ENCODE data around the gene TOR3A.
"Not testable (repeated sequence)": the region's sequence is repeated elsewhere in the genome, so short reads cannot be mapped to it uniquely, and the experiment has no call there.

Gene TOR3A

DNA sequence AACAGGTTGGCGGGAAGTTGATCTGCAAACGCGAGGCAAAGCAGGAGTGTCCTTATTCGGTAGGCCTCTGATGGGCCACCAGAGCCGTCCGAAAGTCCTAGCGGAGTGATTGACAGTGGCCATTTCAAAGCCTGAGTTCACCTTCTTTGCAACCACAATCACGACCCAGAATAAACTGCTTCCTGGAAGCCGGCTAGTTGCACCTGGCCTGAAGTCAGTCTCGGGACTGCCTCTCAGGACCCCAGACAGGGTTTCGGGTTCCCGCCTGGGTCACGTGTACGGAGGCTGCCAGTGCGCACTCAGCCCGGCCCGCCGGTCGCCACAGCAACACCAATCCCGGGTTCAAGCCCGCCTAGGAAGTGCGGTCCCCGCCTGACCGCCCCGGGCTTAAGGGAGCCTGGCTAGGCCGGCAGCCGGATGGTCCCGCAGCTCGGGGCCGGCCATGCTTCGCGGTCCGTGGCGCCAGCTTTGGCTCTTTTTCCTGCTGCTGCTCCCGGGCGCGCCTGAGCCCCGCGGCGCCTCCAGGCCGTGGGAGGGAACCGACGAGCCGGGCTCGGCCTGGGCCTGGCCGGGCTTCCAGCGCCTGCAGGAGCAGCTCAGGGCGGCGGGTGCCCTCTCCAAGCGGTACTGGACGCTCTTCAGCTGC, at the start of gene TOR3A:
TSS of gene TOR3A (plus strand) at position 384 of the 646 bp plus-strand sequence. CDS start at position 443, 59 bp downstream.
- peak; percentile 93 for DNase-seq

DNA sequence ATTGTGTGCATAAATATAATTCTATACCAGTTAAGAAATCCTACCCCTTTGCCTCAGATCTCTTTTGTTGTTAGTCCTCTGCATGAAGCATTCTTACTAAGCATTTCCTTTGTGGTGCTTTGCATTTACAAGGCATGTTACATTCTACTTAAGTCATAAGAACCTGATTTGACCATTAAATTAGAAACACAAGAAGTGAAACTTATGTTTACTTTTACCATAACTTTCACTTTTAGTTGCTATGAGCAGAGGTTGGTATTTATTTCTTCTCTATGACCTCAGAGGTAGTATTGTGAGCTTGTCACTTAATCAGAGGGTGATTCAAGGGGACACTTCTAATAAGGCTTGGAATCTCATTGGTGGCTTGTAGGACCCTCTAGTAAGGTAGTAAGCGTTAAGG, 47.1 kb upstream of the TOR3A start:
- no peak for DNase-seq

DNA sequence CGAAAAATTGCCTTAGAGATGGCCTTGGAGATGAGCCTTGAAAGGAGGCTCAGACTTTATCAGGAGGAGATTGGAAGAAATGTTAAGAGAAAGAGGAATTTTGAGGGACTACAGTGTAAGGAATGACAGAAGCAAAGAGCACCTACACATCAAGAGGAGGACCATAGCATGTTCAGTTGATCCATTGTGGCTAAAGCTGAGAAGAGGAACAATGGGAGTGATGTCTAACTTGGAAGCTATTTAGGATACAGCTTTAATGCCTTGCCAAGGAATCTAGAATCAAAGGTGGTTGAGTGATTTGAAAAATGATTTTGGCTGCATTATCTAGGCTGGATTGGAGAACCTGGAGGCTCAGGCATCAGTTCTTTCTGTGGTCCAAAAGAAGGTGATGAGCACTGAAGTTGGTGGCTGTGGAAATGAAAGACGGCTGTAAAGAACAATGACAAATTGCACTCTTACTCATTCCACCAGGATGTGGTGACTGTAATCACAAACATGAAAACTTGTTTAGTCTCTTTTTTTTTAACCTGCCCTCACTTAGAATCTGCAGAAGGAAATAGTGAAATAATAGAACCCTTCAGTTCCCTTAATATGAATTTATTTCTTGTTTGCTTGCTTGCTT, 44.9 kb upstream of the TOR3A start:
- no peak for DNase-seq

DNA sequence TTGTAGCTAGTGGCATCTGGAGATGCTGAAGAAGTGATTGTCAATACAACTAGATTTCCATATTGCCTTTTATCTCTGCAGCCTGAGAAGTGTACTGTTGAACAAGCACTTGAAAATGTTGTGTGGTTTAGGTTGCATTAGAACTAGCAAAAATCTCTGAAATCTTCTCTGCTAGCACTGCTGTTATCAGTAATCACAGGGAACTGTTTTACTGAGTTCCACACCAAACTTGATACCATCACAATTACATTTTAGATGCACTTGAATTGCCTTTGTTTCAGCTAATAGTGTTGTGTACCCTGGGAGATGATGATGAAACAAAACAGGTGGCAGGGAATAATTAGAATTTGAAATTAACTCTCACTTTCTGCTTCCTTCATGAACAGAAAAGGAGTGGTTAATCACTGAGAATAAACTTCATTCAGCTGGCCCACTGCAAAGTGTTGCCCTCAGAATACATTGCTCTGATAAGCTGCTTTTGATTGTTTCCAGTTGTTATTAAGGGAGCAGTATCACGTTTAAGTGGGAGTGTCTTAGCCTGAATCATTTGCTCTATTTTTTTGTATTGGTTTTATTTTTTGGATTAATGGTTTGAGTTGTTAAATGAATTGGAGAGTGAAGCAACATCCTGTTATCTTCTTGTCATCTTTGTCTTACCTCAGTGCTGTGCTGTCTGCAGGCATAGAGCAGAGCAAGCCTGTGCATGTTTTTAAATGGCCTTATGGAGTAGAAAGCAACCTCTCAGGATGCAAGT, 43.2 kb upstream of the TOR3A start:
- DNase-seq: no peak

GRCh38 chr1:179039502-179040174, 42.2 kb upstream of the TOR3A start:
- not testable (repeated sequence) for DNase-seq

DNA sequence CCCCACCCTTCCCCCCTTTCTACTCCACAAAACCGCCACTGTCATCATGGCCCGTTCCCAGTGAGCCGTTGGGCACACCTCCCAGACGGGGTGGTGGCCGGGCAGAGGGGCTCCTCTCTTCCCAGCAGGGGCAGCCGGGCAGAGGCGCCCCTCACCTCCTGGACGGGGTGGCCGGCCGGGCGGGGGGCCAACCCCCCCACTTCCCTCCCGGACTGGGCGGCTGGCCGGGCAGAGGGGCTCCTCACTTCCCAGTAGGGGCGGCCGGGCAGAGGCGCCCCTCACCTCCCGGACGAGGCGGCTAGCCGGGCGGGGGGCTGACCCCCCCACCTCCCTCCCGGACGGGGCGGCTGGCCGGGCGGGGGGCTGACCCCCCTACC, 41.7 kb upstream of the TOR3A start:
- not testable (repeated sequence) for DNase-seq

DNA sequence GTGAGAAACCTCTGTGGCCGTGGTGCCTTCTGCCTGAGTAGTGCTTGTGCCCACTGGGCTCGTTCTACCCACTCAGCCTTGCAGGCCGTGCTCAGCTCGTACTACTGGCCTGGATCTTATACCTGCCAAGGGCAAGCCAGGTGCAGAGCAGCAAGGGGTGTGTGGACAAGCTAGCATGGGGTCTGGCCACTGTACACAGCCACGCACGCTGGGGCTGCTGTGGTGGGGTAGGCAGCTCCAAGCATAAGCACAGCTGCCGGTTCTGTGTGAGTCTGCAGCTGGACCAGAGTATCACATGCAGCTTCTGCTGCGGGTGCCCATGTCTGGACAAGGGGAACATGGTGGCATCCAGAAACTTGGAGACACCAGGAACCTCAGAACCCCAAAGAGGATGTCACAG, 39.8 kb upstream of the TOR3A start:
- no peak for DNase-seq

GRCh38 chr1:179042700-179043099, 39.2 kb upstream of the TOR3A start:
- no peak for DNase-seq

DNA sequence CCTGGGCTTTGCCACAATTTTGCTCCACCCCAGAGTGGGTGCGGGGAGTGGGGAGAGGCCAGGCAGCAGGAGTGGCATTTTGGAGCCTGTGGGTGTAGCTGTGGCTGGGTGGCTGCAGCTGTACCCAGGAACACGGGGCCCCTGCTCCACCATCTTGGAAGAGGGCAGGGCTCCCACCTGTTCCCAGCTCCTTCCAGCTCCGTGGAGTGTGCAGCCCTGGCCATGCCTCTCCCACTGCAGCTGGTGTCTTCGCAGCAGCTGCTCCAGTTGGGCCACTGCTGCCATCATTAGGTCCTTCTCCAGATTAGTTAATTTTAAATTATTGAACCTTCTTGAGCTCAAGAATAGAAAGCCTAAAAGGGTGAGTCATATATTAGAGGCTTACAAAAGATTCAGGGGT, 38.6 kb upstream of the TOR3A start:
- DNase-seq: no peak

DNA sequence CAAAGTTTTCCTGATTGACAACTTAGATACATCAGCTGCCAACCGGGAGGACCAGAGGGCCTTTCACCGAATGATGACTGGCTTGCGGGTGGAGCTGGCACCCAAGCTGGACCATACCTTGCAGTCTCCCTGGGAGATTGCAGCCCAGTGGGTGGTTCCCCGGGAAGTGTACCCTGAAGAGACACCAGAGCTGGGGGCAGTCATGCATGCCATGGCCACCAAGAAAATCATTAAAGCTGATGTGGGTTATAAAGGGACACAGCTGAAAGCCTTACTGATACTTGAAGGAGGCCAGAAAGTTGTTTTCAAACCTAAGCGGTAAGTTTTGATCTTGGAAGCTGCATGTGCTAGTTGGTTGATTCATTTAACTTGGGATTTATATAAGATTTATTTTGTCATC, 38.0 kb upstream of the TOR3A start:
- no peak for DNase-seq

DNA sequence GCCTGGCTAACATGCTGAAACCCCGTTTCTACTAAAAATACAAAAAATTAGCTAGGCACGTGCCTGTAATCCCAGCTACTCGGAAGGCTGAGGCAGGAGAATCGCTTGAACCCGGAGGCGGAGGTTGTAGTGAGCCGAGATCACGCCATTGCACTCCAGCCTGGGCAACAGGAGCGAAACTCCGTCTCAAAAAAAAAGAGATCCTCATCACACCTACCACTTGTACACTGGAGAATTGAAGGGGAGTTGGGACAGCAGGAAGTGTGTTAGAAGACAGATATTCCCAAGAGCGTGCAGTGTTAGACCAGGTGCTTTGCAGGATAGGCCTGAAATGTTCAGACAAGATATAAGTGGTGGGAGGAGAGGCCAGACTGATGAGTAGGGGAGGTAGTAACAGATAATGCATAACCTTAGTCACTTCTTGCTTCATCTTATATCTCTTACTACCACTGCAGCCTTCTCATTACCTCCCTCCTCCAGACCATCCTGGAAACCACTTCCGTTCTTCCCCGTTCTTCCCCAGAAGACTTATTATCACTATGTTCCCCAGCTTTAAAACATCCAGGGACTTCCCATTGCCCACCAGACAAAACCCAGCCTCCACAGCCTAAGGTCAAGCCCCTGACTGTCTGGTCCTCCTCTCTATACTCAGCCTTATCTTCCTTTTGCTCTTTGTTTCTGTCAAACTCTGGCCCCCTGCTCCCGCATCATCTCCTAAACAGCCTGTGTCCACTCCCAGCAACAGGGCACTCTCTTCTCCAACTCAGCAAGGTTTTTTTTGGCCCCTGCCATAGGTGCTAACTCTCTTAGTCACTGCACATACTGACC, 34.8 kb upstream of the TOR3A start:
- DNase-seq: no peak

- DNase-seq: no peak
These were observed 34.3 kb upstream of the TOR3A start for GRCh38 chr1:179047636-179047997.

DNA sequence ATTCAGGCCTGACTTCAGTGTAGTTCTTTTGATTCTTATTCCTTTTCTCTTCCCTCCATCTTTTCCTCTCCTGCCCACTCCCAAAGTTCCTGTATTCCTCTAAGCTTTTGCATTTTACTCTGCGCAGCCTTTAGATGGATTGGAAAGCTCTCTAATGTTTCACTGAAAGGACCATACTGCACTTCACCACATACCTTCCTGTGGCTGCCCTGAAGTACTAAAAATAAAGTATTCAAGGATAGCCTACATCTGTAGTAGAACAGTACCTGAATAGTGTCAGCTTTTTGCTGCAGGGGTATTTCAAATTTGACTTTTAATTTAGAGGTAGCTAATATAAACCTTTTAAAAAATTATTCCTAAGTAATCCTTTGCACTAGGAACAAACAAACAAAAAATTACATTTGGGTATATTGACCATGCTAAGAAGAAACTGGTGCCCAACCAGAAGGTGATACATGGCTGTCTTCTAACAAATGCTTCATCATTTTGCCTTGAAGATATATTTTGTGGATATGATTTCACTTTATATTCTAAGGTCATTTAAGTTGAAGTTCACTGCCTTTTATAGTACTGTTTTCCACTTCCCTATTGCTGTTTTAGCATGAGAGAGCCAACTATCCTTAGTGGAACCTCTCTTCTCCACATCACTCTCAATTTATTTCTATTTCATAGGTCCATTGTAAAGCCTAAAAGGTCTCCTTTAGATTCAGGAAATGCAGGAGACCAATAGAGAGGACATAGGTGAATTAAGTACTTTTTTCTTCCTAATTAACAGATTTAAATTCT, 33.3 kb upstream of the TOR3A start:
- no peak for DNase-seq

GRCh38 chr1:179052776-179053175, 29.1 kb upstream of the TOR3A start:
- DNase-seq: no peak

DNA sequence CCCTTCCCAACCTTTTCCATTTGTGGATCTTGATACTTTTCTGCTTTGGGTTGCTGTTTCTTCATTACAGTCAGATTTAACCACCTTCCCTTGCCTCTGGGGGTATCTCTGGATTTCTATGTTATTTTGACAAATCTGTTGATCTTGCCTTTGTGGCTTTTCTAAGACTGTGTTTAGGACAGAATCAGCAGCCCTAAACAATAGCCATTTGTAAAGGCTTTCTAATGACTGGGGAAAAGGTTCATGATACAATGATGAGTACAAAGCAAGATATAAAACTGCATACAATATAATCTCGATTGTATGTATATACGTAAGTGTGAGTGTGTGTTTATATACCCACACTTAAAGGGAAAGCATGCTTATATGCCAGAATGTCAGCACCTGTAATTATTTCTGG, 28.4 kb upstream of the TOR3A start:
- no peak for DNase-seq

GRCh38 chr1:179055937-179056336, 25.9 kb upstream of the TOR3A start:
- no peak for DNase-seq

- DNase-seq: no peak
These were observed 23.1 kb upstream of the TOR3A start for GRCh38 chr1:179058487-179059483.

- DNase-seq: no peak
These were observed 20.2 kb upstream of the TOR3A start for GRCh38 chr1:179061360-179062282.

- no peak for DNase-seq
These were observed 15.4 kb upstream of the TOR3A start for GRCh38 chr1:179066471-179066870.
